Testis (tissue), 3 donors: Measurements from ENCODE around the gene LAD1. TPM values are rescaled to one million over a fixed set of nuclear protein-coding genes. Genes with fewer than 3 reads are reported as not detected.

ENCODE experiments used
- DNase-seq: peaks from one replicate; pipeline ENCODE4 v3.0.0-alpha.2; 2019
- H3K27ac ChIP-seq, 2 donors: fragments of 200-600 bp; sonication (generic); one replicate each; pipeline ENCODE4 v1.5.1; 2019
- H3K27me3 ChIP-seq: fragments of 200-600 bp; sonication (generic); one replicate; pipeline ENCODE4 v1.5.1; 2019
- H3K36me3 ChIP-seq: fragments of 200-600 bp; sonication (generic); one replicate; pipeline ENCODE4 v1.5.1; 2017; ENCODE audit warnings: low read depth; ENCODE audit errors: missing control alignments
- H3K4me1 ChIP-seq: fragments of 200-600 bp; sonication (generic); one replicate; pipeline ENCODE4 v1.5.1; 2019
- H3K4me3 ChIP-seq, 2 donors: fragments of 200-600 bp; sonication (generic); one replicate each; pipeline ENCODE4 v1.5.1; 2017 to 2019
- H3K9me3 ChIP-seq: fragments of 200-600 bp; sonication (generic); one replicate; pipeline ENCODE4 v1.5.1; 2017
- POLR2A ChIP-seq: fragments of 450-650 bp; IDR thresholded peaks from one replicate; pipeline ENCODE4 v1.6.1; 2017; ENCODE audit warnings: antibody characterized with exemption, mild to moderate bottlenecking, moderate library complexity
- WGBS, 2 donors: methylation state at CpG; one replicate each; pipeline ENCODE4 v1.1.5; 2018; 5-methylcytosine and 5-hydroxymethylcytosine counted together
- intact Hi-C: fragments of 100-400 bp; cut with DNase I; formaldehyde crosslinking; loops from one replicate; pipeline ENCODE4 v1.15.1; 2023; ENCODE audit warnings: low total_unique reads
- polyA plus RNA-seq: library from polyadenylated mRNA; stranded (reverse); fragments of 350-450 nt; fragmentation: Illumina TruSeq; extraction: RNeasy Lipid Tissue Mini Kit (QIAGEN cat#74804); gene quantifications from one replicate; pipeline ENCODE4 v1.2.3, GENCODE V29; 2014; ENCODE audit warnings: low read depth, low replicate concordance; ENCODE audit not compliant: insufficient read depth
- total RNA-seq, 2 donors: library from RNA; depleted of rRNA; stranded (reverse); fragments of >200 nt; gene quantifications; one replicate each; pipeline ENCODE4 v1.2.3, GENCODE V29; 2016
- TF ChIP-seq, protein P1 (sequence below), 3 experiments: fragments of 450-650 bp in 2 of 3; fragments of 200-600 bp in 1 of 3; sonication (generic) in 1 of 3; IDR thresholded peaks; one replicate each; pipeline ENCODE4 v1.5.1; 2016 to 2019; ENCODE audit warnings: antibody characterized with exemption in 3 of 3, mild to moderate bottlenecking in 2 of 3, moderate library complexity in 1 of 3

Gene LAD1
- total and polyA plus RNA-seq, 3 donors from 2014 or later: 0.37 to 1.2 (median 0.71) TPM

DNA sequence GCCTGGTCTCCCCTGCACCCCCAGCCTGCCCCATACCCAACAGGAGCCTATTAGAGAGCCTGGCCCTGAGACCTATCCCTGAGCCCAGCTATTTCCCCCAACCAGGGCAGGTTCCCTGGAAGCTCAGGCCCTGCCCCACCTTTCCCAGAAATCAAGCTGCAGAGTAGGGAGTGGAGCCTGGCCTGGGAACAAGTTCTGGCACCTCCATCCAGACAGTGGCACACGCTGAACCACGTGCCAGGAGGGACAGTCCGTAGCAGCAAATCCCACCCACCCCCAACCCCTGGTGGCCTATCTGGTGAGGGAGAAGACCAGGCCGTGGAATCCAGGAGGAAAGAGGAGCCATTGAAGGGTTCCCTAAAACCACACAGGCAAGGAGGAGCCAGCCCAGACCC is 44.2 kb downstream of the LAD1 start:
- Histone ChIP-seq H3K9me3 (no peaks in the 10 kb centered on the region), H3K4me1 (no peaks in the 10 kb centered on the region), H3K36me3 (no peaks in the 10 kb centered on the region), H3K27ac (no peak overlapping the region), H3K4me3 (no peak overlapping the region), H3K27me3 (no peaks in the 10 kb centered on the region)
- intact Hi-C loops: no loop called here
- 42 to 78% methylated on average over 4 of the region's 4 CpGs for WGBS, 2 donors
- no peak for DNase-seq
- TF ChIP-seq, protein P1, sequence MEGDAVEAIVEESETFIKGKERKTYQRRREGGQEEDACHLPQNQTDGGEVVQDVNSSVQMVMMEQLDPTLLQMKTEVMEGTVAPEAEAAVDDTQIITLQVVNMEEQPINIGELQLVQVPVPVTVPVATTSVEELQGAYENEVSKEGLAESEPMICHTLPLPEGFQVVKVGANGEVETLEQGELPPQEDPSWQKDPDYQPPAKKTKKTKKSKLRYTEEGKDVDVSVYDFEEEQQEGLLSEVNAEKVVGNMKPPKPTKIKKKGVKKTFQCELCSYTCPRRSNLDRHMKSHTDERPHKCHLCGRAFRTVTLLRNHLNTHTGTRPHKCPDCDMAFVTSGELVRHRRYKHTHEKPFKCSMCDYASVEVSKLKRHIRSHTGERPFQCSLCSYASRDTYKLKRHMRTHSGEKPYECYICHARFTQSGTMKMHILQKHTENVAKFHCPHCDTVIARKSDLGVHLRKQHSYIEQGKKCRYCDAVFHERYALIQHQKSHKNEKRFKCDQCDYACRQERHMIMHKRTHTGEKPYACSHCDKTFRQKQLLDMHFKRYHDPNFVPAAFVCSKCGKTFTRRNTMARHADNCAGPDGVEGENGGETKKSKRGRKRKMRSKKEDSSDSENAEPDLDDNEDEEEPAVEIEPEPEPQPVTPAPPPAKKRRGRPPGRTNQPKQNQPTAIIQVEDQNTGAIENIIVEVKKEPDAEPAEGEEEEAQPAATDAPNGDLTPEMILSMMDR (IDR thresholded peaks at IDR 0.05): no peak
- no peak for TF ChIP-seq POLR2A

DNA sequence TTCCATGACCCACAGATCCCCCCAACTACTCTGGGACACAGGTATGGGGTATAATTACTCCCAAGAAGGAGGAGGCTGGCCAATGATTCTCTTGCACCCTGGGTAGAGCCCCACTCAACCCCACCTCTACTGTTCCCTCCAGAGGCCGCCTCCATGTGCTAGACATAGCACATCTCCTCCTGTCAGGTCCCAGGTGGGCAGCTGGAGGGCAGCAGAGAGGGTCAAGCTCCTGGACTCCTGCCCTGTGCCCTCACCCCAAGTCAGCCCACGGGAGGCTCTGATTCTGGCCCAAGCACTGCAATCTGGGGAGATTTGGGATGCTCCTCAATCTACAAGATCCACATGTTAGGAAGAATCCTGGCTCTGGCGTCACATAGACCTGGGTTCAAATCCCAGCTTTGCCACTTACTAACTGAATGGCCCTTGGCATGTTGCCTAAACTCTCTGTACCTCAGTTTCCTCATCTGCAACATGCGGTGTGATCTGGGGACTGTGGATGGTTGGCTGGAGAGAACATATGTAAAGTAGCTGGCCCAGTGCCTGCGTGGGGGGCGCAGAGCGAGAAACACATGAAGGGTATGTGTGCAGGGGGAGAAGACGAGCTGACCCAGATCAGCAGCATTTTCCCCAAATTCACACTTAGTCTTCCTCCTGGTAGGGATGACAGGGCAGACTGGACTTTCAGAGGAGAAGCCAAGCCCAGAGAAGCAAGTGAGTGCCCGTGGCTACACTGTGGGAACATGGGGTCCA is 44.8 kb downstream of the LAD1 start:
- no peaks in the 10 kb centered on the region for H3K9me3 ChIP-seq
- 93 to 100% methylated on average over 7 to 9 of the region's 9 CpGs for WGBS, 2 donors
- no peaks in the 10 kb centered on the region for H3K4me1 ChIP-seq
- no peaks in the 10 kb centered on the region for H3K27me3 ChIP-seq
- DNase-seq: no peak
- intact Hi-C loops: no loop called here
- H3K4me3 ChIP-seq: no peak overlapping the region
- no peaks in the 10 kb centered on the region for H3K36me3 ChIP-seq
- TF ChIP-seq, protein P1 (IDR thresholded peaks at IDR 0.05): no peak
- no peak for TF ChIP-seq POLR2A
- H3K27ac ChIP-seq: no peak overlapping the region

DNA sequence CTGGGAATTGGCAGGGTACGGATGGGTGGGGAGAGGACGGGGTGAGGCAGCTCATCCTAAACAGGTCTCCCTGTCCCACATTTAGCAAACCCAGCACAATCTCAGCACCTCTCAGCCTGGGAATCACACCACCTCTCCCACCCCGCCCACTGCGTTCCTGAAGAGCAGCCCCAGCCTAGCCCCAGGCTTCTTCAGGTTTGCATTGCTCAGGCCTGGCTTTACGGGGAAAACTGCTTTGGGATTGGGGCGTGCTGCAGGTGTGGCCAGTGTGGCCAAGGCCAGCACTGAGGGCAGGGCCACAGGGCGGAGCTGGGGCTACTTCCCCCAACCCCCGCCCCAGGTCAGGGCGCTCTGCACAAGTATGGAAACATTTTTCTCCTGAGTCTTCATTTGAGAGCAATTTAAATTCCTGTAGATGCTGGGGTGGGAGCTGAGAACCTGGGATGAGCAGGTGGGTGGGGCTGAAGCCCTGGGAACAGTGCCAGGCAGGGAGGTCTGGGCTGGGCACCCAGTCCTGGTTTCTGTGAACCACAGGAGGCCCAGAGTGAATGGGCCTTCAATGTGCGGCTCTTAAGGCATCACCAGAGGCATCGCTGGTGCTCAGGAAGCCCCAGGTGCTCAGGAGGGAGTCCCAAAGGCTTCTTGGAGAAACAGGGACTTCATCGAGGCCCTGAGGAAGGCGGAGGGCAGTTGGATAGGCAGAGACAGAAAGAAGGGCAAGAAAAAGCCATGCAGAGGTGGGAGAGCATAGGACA is 45.8 kb downstream of the LAD1 start:
- Histone ChIP-seq H3K4me1 (no peaks in the 10 kb centered on the region), H3K9me3 (no peaks in the 10 kb centered on the region), H3K4me3 (no peak overlapping the region), H3K36me3 (no peaks in the 10 kb centered on the region), H3K27ac (no peak overlapping the region), H3K27me3 (no peaks in the 10 kb centered on the region)
- no peak for TF ChIP-seq POLR2A
- TF ChIP-seq, protein P1 (IDR thresholded peaks at IDR 0.05): no peak
- 93 to 97% methylated on average over 12 to 13 of the region's 13 CpGs for WGBS, 2 donors
- intact Hi-C loops: no loop called here
- DNase-seq: no peak

DNA sequence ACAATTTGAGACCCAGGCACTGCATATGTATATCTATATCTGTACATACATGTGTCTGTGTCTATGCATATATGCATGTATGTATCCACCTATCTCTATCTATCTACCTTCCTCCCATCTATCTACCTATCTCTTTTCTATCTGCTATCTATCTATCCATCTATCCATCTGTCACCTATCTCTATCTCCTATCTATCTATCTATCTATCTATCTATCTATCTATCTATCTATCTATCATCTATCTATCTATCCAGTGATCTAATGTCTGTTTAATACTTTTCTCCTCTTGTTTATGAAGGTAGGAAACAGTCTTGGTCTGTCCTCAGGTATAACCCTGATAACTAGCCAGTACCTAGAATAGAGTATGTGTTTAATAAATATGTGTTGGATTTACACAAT is 47.5 kb downstream of the LAD1 start:
- H3K4me1 ChIP-seq: no peaks in the 10 kb centered on the region
- H3K27ac ChIP-seq: no peak overlapping the region
- intact Hi-C loops: no loop called here
- H3K27me3 ChIP-seq: no peaks in the 10 kb centered on the region
- H3K4me3 ChIP-seq: no peak overlapping the region
- TF ChIP-seq, protein P1 (IDR thresholded peaks at IDR 0.05): no peak
- no peak for TF ChIP-seq POLR2A
- H3K36me3 ChIP-seq: no peaks in the 10 kb centered on the region
- no peak for DNase-seq
- H3K9me3 ChIP-seq: no peaks in the 10 kb centered on the region
